Fibroblast of lung (primary cell): ENCODE measurements around the gene CBL.

Experiments used
- CTCF ChIP-seq, 2 donors: IDR thresholded peaks in 1 of 2; conservative IDR thresholded peaks in 1 of 2; 1 replicate in 1 of 2; 2 replicates in 1 of 2; pipeline ENCODE4 v1.5.1; 2011 to 2012; ENCODE audit warnings: low read length in 2 of 2, control low read depth in 1 of 2, inconsistent platforms in 1 of 2, low read depth in 1 of 2, mild to moderate bottlenecking in 1 of 2
- EZH2 ChIP-seq: IDR thresholded peaks from 2 replicates; pipeline ENCODE4 v1.5.1; 2012; ENCODE audit warnings: low read length, control low read depth, mild to moderate bottlenecking; ENCODE audit errors: missing control alignments

GRCh38 chr11:119285431-119285830, 79.3 kb downstream of the CBL start:
- TF ChIP-seq CTCF (conservative IDR thresholded peaks at IDR 0.05 in 1 of 2, IDR thresholded peaks at IDR 0.05 in 1 of 2; ENCODE audit: low read depth in 1 of 2, low read length in 2 of 2) (no peak), EZH2 (no peak)
